HL-60 (cell line): ENCODE data around the gene RBM15B.

Experiments
- CTCF ChIP-seq: IDR thresholded peaks from one replicate; pipeline ENCODE4 v1.5.1; 2011; ENCODE audit warnings: low read length, control low read depth, inconsistent platforms; ENCODE audit not compliant: insufficient read depth
- POLR2AphosphoS5 ChIP-seq: IDR thresholded peaks from 2 replicates; pipeline ENCODE4 v1.6.1; 2012; ENCODE audit warnings: low read depth
- REST ChIP-seq: IDR thresholded peaks from 2 replicates; pipeline ENCODE4 v1.6.1; 2012; ENCODE audit warnings: low read depth; ENCODE audit not compliant: insufficient replicate concordance
- SPI1 ChIP-seq: IDR thresholded peaks from 2 replicates; pipeline ENCODE4 v1.6.1; 2012; ENCODE audit warnings: low read depth, mild to moderate bottlenecking, borderline replicate concordance

GRCh38 chr3:51395493-51396213 lies 4.6 kb downstream of the RBM15B start:
- TF ChIP-seq CTCF (no peak), POLR2AphosphoS5 (no peak), REST (no peak), SPI1 (no peak)
